Measurements from ENCODE around the gene CABCOCO1.

GRCh38 chr10:61730671-61731070 is 67.9 kb downstream of the CABCOCO1 start:
- no peak for TF ChIP-seq ZNF274 (IDR thresholded peaks at IDR 0.05; ENCODE audit: borderline replicate concordance, low read depth, low read length)
- TF ChIP-seq POLR2A (conservative IDR thresholded peaks at IDR 0.05): no peak
- TF ChIP-seq POLR2AphosphoS2 (IDR thresholded peaks at IDR 0.05; ENCODE audit: low read length): no peak
- no peak for TF ChIP-seq SREBF1 (IDR thresholded peaks at IDR 0.05; ENCODE audit: borderline replicate concordance, low read depth, low read length)
- no peak for TF ChIP-seq REST (IDR thresholded peaks at IDR 0.05; ENCODE audit: borderline replicate concordance)
- TF ChIP-seq REST (CRISPR knock-in tag; IDR thresholded peaks at IDR 0.05; ENCODE audit: low read depth): no peak
- no peak for TF ChIP-seq HMBOX1 (IDR thresholded peaks at IDR 0.05)
- TF ChIP-seq ZKSCAN8 (CRISPR knock-in tag; IDR thresholded peaks at IDR 0.05): no peak

Measured in K562 (cell line).